ENCODE results near the gene MMD2. TPM values are rescaled to one million over a fixed set of nuclear protein-coding genes. Genes with fewer than 3 reads are reported as not detected.

MMD2 gene
- total RNA-seq, 1 donor from 2014 or later = not detected

DNA sequence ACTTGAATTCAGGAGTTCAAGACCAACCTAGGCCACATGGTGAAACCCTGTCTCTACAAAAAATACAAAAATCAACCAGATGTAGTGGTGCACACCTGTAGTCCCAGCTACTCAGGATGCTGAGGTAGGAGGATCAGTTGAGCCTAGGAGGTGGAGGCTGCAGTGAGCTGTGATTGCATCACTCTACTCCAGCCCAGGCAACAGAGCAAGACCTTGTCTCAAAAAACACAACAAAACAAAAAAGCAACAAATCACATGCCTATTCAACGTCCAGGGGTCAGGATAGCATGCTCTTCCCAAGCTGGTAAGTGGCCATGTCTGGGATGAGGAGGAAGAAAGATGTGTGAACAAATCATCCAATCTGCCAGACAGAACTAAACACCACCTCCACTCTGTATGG, 69.3 kb downstream of the MMD2 start:
- H3K27me3 ChIP-seq (ENCODE audit: insufficient read depth, low read length) = peaks cover 2% of the 10 kb centered on the region
- Mint-ChIP-seq H3K4me3 (ENCODE audit: unreplicated experiment) (no peak overlapping the region), H3K4me1 (ENCODE audit: low read depth, unreplicated experiment) (no peaks in the 10 kb centered on the region), H3K9me3 (ENCODE audit: unreplicated experiment) (peaks cover 10% of the 10 kb centered on the region), H3K27ac (ENCODE audit: unreplicated experiment) (no peak overlapping the region), H3K36me3 (ENCODE audit: low read depth, unreplicated experiment) (peaks cover 3% of the 10 kb centered on the region), H3K27me3 (ENCODE audit: low read depth, unreplicated experiment) (peaks cover 30% of the 10 kb centered on the region)
- H3K36me3 ChIP-seq (ENCODE audit: insufficient read depth, low read length) = no peaks in the 10 kb centered on the region
- no peak overlapping the region for H3K27ac ChIP-seq (ENCODE audit: low read depth, low read length)
- no peak overlapping the region for H2AFZ ChIP-seq (ENCODE audit: low read depth, low read length)
- H3K9me3 ChIP-seq (ENCODE audit: insufficient read depth, low read depth, low read length) = no peaks in the 10 kb centered on the region
- H3K79me2 ChIP-seq (ENCODE audit: insufficient read depth, low read length) = no peaks in the 10 kb centered on the region
- TF ChIP-seq, protein P1, sequence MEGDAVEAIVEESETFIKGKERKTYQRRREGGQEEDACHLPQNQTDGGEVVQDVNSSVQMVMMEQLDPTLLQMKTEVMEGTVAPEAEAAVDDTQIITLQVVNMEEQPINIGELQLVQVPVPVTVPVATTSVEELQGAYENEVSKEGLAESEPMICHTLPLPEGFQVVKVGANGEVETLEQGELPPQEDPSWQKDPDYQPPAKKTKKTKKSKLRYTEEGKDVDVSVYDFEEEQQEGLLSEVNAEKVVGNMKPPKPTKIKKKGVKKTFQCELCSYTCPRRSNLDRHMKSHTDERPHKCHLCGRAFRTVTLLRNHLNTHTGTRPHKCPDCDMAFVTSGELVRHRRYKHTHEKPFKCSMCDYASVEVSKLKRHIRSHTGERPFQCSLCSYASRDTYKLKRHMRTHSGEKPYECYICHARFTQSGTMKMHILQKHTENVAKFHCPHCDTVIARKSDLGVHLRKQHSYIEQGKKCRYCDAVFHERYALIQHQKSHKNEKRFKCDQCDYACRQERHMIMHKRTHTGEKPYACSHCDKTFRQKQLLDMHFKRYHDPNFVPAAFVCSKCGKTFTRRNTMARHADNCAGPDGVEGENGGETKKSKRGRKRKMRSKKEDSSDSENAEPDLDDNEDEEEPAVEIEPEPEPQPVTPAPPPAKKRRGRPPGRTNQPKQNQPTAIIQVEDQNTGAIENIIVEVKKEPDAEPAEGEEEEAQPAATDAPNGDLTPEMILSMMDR (IDR thresholded peaks at IDR 0.05; ENCODE audit: insufficient read depth, low read depth, low read length) = no peak
- TF ChIP-seq EZH2 (IDR thresholded peaks at IDR 0.05; ENCODE audit: insufficient read depth, low read length) = no peak
- H3K4me1 ChIP-seq (ENCODE audit: insufficient read depth, low read length) = no peaks in the 10 kb centered on the region
- no peak overlapping the region for H3K4me3 ChIP-seq (ENCODE audit: insufficient read depth, low read depth, low read length)
- H3K9ac ChIP-seq (ENCODE audit: low read length) = no peak overlapping the region
- DNase-seq (ENCODE audit: low read depth) (no peak), FAIRE-seq (no peak)
- no peaks in the 10 kb centered on the region for H4K20me1 ChIP-seq (ENCODE audit: insufficient read depth, low read length)
- H3K4me2 ChIP-seq (ENCODE audit: low read length) = no peak overlapping the region

DNA sequence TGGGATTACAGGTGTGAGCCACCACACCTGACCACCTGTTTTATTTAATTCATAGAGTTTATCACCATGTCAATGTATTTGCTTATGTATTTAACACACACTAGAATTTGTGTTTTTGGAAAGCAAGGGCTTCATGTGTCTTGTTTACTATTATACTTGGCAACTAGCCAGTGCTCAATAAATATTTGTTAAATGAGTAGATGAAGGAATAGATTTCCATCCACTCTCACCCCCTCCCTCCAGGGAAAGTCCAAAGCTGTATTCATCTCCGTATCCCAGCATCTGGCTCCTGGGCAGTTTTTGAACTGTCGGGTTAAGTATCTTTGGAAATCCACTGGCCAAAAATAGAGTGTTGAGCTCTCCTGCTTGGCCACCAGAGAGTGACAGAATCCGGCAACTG, 70.8 kb downstream of the MMD2 start:
- Histone ChIP-seq H3K36me3 (ENCODE audit: insufficient read depth, low read length) (no peaks in the 10 kb centered on the region), H3K4me1 (ENCODE audit: insufficient read depth, low read length) (no peaks in the 10 kb centered on the region), H3K4me3 (ENCODE audit: insufficient read depth, low read depth, low read length) (no peak overlapping the region), H3K27me3 (ENCODE audit: insufficient read depth, low read length) (peaks cover 2% of the 10 kb centered on the region), H3K9ac (ENCODE audit: low read length) (no peak overlapping the region), H3K9me3 (ENCODE audit: insufficient read depth, low read depth, low read length) (no peaks in the 10 kb centered on the region), H3K79me2 (ENCODE audit: insufficient read depth, low read length) (no peaks in the 10 kb centered on the region), H4K20me1 (ENCODE audit: insufficient read depth, low read length) (no peaks in the 10 kb centered on the region), H2AFZ (ENCODE audit: low read depth, low read length) (no peak overlapping the region), H3K4me2 (ENCODE audit: low read length) (no peak overlapping the region), H3K27ac (ENCODE audit: low read depth, low read length) (no peak overlapping the region)
- TF ChIP-seq EZH2 (IDR thresholded peaks at IDR 0.05; ENCODE audit: insufficient read depth, low read length) = no peak
- TF ChIP-seq, protein P1 (IDR thresholded peaks at IDR 0.05; ENCODE audit: insufficient read depth, low read depth, low read length) = no peak
- Mint-ChIP-seq H3K27ac (ENCODE audit: unreplicated experiment) (no peak overlapping the region), H3K4me3 (ENCODE audit: unreplicated experiment) (no peak overlapping the region), H3K4me1 (ENCODE audit: low read depth, unreplicated experiment) (no peaks in the 10 kb centered on the region), H3K36me3 (ENCODE audit: low read depth, unreplicated experiment) (no peaks in the 10 kb centered on the region), H3K27me3 (ENCODE audit: low read depth, unreplicated experiment) (peaks cover 30% of the 10 kb centered on the region), H3K9me3 (ENCODE audit: unreplicated experiment) (peaks cover 3% of the 10 kb centered on the region)
- DNase-seq (ENCODE audit: low read depth) (no peak), FAIRE-seq (no peak)

DNA sequence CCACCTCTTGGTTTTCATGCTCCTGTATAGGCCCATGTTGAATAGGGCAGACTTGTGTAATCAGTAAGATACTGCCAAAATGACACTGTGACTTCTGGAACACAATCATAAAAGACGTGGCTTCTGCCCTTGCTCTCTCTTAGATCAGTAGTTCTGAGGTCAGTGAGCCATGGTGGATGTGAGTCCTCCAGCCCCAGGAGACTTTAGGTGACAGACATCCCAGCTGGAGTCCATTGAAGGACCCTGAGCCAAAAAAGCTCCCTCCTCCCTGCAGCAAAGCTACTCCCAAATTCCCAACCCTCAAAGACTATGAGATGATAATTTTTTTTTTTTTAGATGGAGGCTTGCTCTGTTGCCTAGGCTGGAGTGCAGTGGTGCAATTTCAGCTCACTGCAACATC, 72.3 kb downstream of the MMD2 start:
- H3K4me3 Mint-ChIP-seq (ENCODE audit: unreplicated experiment) = no peak overlapping the region
- H3K27me3 Mint-ChIP-seq (ENCODE audit: low read depth, unreplicated experiment) = peaks cover 37% of the 10 kb centered on the region
- H3K4me3 ChIP-seq (ENCODE audit: insufficient read depth, low read depth, low read length) = no peak overlapping the region
- H3K36me3 ChIP-seq (ENCODE audit: insufficient read depth, low read length) = no peaks in the 10 kb centered on the region
- no peak overlapping the region for H3K27ac ChIP-seq (ENCODE audit: low read depth, low read length)
- H3K36me3 Mint-ChIP-seq (ENCODE audit: low read depth, unreplicated experiment) = no peaks in the 10 kb centered on the region
- no peak for FAIRE-seq
- no peaks in the 10 kb centered on the region for H3K79me2 ChIP-seq (ENCODE audit: insufficient read depth, low read length)
- H3K4me2 ChIP-seq (ENCODE audit: low read length) = no peak overlapping the region
- no peak for DNase-seq (ENCODE audit: low read depth)
- TF ChIP-seq, protein P1 (IDR thresholded peaks at IDR 0.05; ENCODE audit: insufficient read depth, low read depth, low read length) = no peak
- TF ChIP-seq EZH2 (IDR thresholded peaks at IDR 0.05; ENCODE audit: insufficient read depth, low read length) = no peak
- H3K27me3 ChIP-seq (ENCODE audit: insufficient read depth, low read length) = peaks cover 2% of the 10 kb centered on the region
- H3K4me1 ChIP-seq (ENCODE audit: insufficient read depth, low read length) = peaks cover 5% of the 10 kb centered on the region
- H3K27ac Mint-ChIP-seq (ENCODE audit: unreplicated experiment) = no peak overlapping the region
- H4K20me1 ChIP-seq (ENCODE audit: insufficient read depth, low read length) = no peaks in the 10 kb centered on the region
- no peak overlapping the region for H2AFZ ChIP-seq (ENCODE audit: low read depth, low read length)
- peaks cover 3% of the 10 kb centered on the region for H3K9me3 Mint-ChIP-seq (ENCODE audit: unreplicated experiment)
- peaks cover 8% of the 10 kb centered on the region for H3K4me1 Mint-ChIP-seq (ENCODE audit: low read depth, unreplicated experiment)
- no peaks in the 10 kb centered on the region for H3K9me3 ChIP-seq (ENCODE audit: insufficient read depth, low read depth, low read length)
- H3K9ac ChIP-seq (ENCODE audit: low read length) = no peak overlapping the region
